Thyroid gland (tissue), 4 donors: ENCODE results near the gene LRRC8D. TPM values are rescaled to one million over a fixed set of nuclear protein-coding genes. Genes with fewer than 3 reads are reported as not detected.

Experiments used
- DNase-seq, 2 donors: peaks; one replicate each; pipeline ENCODE4 v3.0.0-alpha.2; 2019
- H3K27ac ChIP-seq, 3 donors: fragments of 200-600 bp; sonication (generic); 1 replicate in 2 of 3; 2 replicates in 1 of 3; pipeline ENCODE4 v1.5.1; 2016 to 2019; ENCODE audit warnings: mild to moderate bottlenecking in 1 of 3, moderate library complexity in 1 of 3
- H3K27me3 ChIP-seq: fragments of 200-600 bp; sonication (generic); one replicate; pipeline ENCODE4 v1.5.1; 2019
- H3K36me3 ChIP-seq, 2 donors: fragments of 200-600 bp; sonication (generic); one replicate each; pipeline ENCODE4 v1.5.1; 2016 to 2019
- H3K4me1 ChIP-seq, 2 donors: fragments of 200-600 bp; sonication (generic); one replicate each; pipeline ENCODE4 v1.5.1; 2017 to 2019
- H3K4me3 ChIP-seq, 3 donors: fragments of 200-600 bp; sonication (generic); replicated peaks in 1 of 3; 1 replicate in 2 of 3; 2 replicates in 1 of 3; pipeline ENCODE4 v1.5.1; 2016; ENCODE audit warnings: mild to moderate bottlenecking in 1 of 3
- H3K9me3 ChIP-seq: fragments of 200-600 bp; sonication (generic); one replicate; pipeline ENCODE4 v1.5.1; 2017
- POLR2A ChIP-seq, 2 donors: fragments of 450-650 bp; IDR thresholded peaks; one replicate each; pipeline ENCODE4 v1.6.1; 2017; ENCODE audit warnings: antibody characterized with exemption in 2 of 2, mild to moderate bottlenecking in 2 of 2, moderate library complexity in 1 of 2
- WGBS, 2 donors: methylation state at CpG; one replicate each; pipeline ENCODE4 v1.1.5; 2017; 5-methylcytosine and 5-hydroxymethylcytosine counted together
- intact Hi-C: fragments of 100-400 bp; cut with DNase I; formaldehyde crosslinking; loops from one replicate; pipeline ENCODE4 v1.15.1; 2023
- total RNA-seq, 4 donors: library from RNA; depleted of rRNA; stranded (reverse); fragments of >200 nt; gene quantifications; one replicate each; pipeline ENCODE4 v1.2.3, GENCODE V29; 2016
- TF ChIP-seq, protein P1 (sequence below), 6 experiments: fragments of 200-600 bp in 3 of 6; fragments of 450-650 bp in 3 of 6; sonication (generic) in 3 of 6; IDR thresholded peaks; one replicate each; pipeline ENCODE4 v1.5.1; 2016 to 2019; ENCODE audit warnings: antibody characterized with exemption in 6 of 6, mild to moderate bottlenecking in 2 of 6, inconsistent platforms in 1 of 6, moderate library complexity in 1 of 6

Gene LRRC8D
- total RNA-seq, 4 donors from 2014 or later, result 21.1 to 46.7 (median 35.3) TPM

DNA sequence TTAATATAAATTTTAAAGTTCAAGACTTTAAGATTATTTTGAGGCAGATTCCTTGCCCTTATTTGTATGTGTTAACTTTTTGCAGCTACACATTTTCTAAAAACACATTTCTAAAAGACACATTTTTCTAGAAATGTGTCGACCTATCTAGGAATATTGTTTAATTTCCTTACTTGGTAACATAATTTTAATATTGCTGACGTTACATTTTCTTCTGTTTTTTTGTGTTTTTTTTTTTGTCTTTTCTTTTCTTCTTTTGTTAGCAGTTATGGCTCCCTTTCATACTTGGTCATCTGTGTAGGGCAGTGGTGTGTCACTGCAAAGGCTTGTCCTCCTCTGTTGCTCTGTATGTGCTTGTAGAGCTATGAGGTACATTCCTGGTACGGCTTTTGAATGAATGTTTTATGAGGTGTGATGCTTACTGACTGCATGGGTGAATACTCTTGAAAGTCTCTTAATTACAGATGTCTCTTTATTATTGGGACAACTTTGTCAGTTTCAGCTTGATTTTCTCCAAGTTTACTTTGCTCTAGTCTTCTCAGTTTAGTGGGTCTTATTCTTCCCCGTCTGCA, 30.1 kb downstream of the LRRC8D start:
- H3K4me3 ChIP-seq, result no peak overlapping the region
- DNase-seq, result no peak
- no peak overlapping the region for H3K27ac ChIP-seq
- no peaks in the 10 kb centered on the region for H3K9me3 ChIP-seq
- H3K36me3 ChIP-seq, result no peaks in the 10 kb centered on the region
- H3K27me3 ChIP-seq, result no peaks in the 10 kb centered on the region
- intact Hi-C loops, result no loop called here
- TF ChIP-seq, protein P1, sequence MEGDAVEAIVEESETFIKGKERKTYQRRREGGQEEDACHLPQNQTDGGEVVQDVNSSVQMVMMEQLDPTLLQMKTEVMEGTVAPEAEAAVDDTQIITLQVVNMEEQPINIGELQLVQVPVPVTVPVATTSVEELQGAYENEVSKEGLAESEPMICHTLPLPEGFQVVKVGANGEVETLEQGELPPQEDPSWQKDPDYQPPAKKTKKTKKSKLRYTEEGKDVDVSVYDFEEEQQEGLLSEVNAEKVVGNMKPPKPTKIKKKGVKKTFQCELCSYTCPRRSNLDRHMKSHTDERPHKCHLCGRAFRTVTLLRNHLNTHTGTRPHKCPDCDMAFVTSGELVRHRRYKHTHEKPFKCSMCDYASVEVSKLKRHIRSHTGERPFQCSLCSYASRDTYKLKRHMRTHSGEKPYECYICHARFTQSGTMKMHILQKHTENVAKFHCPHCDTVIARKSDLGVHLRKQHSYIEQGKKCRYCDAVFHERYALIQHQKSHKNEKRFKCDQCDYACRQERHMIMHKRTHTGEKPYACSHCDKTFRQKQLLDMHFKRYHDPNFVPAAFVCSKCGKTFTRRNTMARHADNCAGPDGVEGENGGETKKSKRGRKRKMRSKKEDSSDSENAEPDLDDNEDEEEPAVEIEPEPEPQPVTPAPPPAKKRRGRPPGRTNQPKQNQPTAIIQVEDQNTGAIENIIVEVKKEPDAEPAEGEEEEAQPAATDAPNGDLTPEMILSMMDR (IDR thresholded peaks at IDR 0.05), result no peak
- TF ChIP-seq POLR2A (IDR thresholded peaks at IDR 0.05), result no peak
- H3K4me1 ChIP-seq, result no peaks in the 10 kb centered on the region
- WGBS, 2 donors, result 92 to 98% methylated on average over 4 of the region's 4 CpGs

DNA sequence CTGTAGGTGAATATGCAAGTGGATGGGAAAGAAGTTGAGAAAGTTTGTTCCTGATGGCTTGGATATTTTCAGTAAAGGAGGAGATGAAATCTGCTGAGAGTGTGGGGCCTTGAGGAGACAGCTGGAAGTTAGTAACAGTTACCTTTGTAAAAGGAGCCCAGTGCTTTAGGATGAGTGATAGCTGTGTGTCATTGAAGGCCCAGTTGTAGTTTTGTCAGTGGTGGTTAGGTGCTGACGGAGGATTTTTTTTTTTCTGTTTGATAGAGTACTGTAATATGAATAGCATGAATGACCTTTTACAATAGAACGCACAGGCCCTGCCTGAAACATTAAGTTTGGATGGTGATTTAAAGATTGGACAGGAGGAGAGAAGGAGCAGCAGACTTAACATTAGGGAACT, 33.3 kb downstream of the LRRC8D start:
- H3K4me3 ChIP-seq, result no peak overlapping the region
- 94 to 95% methylated on average over 2 of the region's 2 CpGs for WGBS, 2 donors
- H3K9me3 ChIP-seq, result no peaks in the 10 kb centered on the region
- no peaks in the 10 kb centered on the region for H3K4me1 ChIP-seq
- H3K27me3 ChIP-seq, result no peaks in the 10 kb centered on the region
- DNase-seq, result no peak
- intact Hi-C loops, result no loop called here
- TF ChIP-seq, protein P1 (IDR thresholded peaks at IDR 0.05), result no peak
- no peak for TF ChIP-seq POLR2A (IDR thresholded peaks at IDR 0.05)
- no peak overlapping the region for H3K27ac ChIP-seq
- no peaks in the 10 kb centered on the region for H3K36me3 ChIP-seq

DNA sequence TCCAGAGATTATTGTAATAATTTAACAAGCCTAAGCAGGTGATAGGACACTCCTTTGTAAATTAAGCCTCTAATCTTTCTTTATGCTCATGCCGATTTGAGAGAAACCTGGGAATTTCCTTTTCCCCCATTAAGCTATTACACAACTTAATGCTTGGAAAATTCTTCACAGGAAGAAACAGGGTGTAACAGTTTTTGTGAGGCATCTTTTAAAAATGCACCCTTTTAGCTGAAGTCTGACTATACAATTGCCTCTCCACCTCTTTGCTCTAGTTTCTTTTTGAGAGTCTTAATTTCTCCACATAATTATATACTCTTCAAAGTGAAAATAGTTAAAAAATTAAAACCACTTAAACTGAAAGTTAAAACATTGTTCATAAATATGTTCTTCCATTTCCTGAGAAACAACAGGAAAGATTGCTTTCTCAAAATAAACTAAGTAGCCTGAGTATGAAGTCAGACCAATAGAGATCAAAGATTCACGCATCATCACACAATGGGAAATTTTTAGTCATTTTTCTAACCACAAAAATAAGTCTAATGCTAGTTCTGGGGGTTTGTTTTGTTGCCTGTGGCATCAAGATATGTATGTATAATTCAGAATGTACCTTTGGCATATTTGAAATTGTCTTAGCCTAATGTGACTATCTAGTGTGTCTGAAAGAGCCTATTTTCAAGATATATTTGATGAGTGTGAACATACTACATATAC, 34.7 kb downstream of the LRRC8D start:
- no peaks in the 10 kb centered on the region for H3K36me3 ChIP-seq
- no peak for DNase-seq
- H3K27me3 ChIP-seq, result no peaks in the 10 kb centered on the region
- no peaks in the 10 kb centered on the region for H3K9me3 ChIP-seq
- TF ChIP-seq, protein P1 (IDR thresholded peaks at IDR 0.05), result no peak
- no peak for TF ChIP-seq POLR2A (IDR thresholded peaks at IDR 0.05)
- intact Hi-C loops, result no loop called here
- H3K4me3 ChIP-seq, result no peak overlapping the region
- H3K27ac ChIP-seq, result no peak overlapping the region
- WGBS, 2 donors, result 72 to 75% methylated on average over 2 of the region's 2 CpGs
- H3K4me1 ChIP-seq, result no peaks in the 10 kb centered on the region

DNA sequence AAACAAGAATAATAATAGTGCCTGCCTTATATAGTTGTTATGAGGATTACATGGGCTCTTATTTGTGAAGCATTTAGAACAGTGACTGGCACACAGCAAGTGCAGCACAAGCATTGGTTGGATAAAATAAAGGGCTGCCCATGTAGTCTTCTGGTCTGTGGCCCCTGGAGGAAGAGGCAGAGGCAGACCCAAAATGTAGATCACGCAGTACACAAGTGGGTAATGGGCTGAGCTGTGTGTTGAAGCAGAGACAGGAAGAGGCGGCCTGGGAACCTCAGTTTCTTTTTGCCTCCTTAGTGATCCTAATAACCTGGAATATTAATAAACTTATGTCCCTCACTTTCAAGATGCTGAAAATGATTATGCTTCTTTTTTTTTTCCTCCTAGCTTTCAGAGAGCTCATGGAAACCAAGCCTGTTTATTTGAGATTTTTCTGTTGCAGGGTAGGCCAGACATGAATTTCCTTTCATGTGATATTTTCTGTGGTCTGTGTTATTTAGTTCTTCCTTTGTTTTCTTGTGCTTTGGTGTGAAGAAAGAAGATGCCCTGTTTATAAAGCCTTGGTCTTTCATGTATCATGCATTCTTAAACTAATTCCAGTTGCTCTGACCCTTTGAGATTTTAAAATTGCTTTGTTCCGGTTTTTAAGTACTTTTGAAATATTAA, 42.5 kb downstream of the LRRC8D start:
- H3K27me3 ChIP-seq, result no peaks in the 10 kb centered on the region
- DNase-seq, result no peak
- no peaks in the 10 kb centered on the region for H3K9me3 ChIP-seq
- H3K4me3 ChIP-seq, result no peak overlapping the region
- H3K27ac ChIP-seq, result no peak overlapping the region
- no peak for TF ChIP-seq POLR2A (IDR thresholded peaks at IDR 0.05)
- TF ChIP-seq, protein P1 (IDR thresholded peaks at IDR 0.05), result no peak
- WGBS, 2 donors, result 93 to 94% methylated on average over 3 of the region's 3 CpGs
- no peaks in the 10 kb centered on the region for H3K36me3 ChIP-seq
- intact Hi-C loops, result no loop called here
- H3K4me1 ChIP-seq, result peaks cover 12 to 17% of the 10 kb centered on the region in 2 donors
